NOMO-1 treated with dmso at 0.1 percent for 144 hours (cell line): ENCODE measurements around the gene GOPC.

Experiments used
- DNase-seq: peaks from one replicate; lab custom pipeline; 2025; ENCODE audit not compliant: unreplicated experiment; lab: John Stamatoyannopoulos, UW

GOPC gene

DNA sequence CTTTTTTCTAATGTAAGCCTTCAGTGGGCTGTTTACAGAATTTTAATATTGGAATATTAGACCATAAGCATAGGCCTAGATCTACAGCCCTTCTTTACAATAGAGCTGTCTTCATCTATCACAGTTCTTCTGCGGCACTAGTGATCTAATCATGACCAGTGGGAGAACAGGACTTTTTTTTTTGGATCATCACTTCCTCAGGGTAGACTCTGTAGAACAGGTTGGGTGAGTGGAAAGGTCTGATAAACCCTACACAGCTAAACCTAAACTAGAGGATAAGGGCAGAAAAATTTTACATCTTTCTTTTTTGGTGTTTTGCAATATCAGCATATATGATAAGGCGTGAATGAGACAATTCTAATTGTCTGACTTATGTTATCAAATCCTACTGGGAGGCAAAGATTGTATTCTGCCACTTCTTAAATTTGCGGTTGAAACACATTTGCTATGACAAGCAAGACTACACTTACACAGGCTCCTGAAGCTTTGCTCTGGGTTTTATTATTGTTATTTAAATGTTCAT, 52.2 kb downstream of the GOPC start:
- DNase-seq: no peak

DNA sequence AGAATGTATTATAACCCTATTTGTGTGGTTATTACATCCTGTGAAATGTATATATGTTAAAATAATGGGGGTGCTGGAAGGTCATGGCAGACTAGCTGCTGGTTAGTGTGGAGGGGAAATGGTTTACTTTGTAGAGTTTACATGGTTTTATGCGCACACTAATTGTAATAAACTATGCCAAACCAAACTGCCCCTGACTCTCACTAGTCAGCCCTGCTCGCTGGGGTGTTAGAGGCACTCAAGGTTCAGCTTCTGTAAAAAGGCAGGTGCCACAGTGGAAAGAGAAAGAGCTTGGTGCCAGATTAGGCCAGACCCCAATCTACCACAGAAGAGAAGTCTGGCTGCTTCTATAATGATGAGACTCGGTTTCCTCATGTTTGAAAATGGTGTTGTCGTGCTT, 52.7 kb downstream of the GOPC start:
- DNase-seq: no peak

DNA sequence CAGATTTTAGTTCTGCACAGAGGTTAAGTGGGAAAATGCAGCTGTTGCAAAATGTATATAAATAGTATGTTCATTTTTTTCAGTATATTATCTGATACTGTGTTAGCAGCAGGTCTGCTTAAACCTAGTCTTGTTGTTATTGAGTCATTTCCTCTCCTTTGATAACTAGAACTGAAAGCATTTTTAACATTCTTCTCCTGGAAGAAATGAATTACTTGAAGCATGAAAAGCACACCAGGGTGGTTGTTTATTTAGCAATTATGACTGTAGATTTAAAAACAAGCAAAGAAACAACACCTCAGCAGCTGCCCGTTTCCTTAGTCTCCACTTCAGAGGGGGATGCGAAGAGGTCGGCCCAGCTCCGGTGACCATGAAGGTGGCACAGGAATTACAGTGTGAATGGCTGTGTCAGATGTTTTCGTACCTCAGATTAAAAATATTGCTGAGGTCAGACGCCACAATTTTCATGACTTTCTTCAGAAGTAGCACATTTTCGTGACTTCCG, 53.5 kb downstream of the GOPC start:
- no peak for DNase-seq

DNA sequence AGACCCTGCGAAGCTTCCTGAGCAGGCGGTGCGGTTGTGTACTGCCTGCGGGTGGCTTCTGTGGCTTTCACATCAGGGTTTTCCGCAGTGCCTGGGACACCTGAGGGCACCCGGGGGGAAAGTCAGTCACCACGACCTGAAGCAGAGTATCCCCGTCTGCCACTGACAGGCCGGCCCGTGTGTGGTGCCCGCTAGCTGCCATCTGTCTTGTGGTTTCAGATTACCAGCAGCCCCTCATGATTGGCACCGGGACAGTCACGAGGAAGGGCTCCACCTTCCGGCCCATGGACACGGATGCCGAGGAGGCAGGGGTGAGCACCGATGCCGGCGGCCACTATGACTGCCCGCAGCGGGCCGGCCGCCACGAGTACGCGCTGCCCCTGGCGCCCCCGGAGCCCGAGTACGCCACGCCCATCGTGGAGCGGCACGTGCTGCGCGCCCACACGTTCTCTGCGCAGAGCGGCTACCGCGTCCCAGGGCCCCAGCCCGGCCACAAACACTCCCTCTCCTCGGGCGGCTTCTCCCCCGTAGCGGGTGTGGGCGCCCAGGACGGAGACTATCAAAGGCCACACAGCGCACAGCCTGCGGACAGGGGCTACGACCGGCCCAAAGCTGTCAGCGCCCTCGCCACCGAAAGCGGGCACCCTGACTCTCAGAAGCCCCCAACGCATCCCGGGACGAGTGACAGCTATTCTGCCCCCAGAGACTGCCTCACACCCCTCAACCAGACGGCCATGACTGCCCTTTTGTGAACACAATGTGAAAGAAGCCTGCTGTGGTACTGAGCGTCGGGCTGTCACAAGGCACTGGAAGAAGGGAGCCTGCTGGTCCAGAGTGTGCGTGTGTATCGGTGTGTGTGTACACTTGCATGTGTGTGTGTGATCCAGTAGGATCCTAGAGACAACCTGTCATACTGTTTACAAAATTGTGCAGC, 54.4 kb downstream of the GOPC start:
- no peak for DNase-seq

DNA sequence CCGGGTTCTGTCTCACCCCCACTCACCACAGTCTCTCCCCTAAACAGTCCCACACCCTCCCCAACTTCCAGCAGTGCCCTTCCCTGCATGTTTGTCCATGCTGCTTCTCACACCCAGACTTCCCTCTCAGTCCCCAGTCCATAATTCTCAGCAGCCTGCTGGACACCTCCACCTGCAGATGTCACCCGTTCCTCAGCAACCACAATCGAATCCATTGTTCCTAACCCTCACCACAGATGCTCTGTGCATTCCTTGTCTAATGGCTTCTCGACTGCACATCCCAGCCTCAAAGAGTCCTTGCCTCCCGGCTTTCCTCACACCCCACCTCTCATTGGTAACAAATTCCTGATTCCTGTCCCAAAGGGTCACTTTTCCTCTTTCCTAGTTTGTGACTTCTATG, 55.6 kb downstream of the GOPC start:
- DNase-seq: no peak

DNA sequence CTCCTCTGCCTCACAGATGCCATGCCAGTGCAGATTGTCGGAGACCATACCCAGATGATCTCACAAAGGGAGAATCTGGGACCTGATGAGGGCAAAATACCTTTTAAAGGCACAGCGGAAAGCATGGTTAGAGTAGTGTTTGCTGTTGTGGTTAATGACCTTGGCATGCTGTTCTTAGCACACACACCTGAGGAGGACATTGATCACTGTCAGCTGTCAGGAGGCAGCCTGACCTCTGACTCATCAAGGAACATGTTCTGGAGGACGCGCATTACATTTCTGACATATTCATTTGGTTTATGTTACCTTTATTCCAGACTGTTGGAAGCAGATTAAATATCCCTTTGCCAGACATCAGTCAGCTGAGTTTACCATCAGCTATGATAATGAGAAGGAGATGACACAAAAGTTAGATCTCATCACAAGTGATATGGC, 57.1 kb downstream of the GOPC start:
- no peak for DNase-seq

DNA sequence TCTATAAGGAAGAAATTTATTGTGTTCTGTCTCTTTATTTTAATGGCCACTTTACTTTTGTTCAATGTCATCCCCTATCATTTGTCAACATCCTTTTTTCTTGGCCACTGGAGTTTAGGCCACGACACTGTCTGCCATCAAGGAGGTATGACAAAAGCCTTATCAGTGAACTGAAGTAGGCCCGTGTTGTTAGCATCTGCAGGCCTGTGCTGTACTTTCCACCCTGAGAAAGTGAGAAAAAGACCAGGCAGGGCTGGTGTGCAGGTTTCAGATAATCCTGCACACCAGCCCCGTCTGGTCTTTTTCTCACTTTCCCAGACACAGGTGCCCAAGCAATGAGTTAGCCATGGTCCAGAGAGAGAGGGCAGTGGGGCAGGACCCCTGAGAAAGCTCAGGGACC, 57.6 kb downstream of the GOPC start:
- no peak for DNase-seq

DNA sequence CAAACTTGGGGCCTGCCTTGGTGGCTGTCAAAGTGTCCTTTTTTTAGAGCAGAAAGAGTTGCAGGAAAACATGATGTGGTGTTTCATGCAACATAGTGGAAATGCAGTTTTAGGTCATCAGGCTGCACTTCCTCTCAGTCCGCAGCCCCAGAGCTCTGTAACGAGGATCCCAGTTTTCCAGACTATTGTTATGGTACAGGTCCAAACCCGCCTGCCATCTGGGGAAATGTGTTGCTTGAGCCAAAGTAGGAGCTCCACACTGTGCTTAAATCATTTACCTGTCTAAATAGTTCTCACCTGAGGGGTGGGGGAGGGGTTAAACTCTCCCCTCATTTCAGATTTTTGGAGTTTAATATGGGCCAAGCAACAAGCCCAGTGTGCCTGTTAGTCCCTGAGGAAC, 59.8 kb downstream of the GOPC start:
- no peak for DNase-seq

DNA sequence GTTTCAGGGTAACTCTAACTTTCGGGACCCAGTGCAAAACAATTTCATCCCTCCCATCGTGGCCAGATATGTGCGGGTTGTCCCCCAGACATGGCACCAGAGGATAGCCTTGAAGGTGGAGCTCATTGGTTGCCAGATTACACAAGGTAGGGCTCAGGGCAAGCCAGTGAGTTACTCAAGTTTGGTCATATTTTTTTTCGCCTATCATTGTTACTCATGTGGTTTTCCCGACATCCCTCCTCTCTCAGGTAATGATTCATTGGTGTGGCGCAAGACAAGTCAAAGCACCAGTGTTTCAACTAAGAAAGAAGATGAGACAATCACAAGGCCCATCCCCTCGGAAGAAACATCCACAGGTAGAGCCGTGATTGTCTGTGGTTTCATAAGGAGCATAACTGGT, 61.6 kb downstream of the GOPC start:
- DNase-seq: no peak

DNA sequence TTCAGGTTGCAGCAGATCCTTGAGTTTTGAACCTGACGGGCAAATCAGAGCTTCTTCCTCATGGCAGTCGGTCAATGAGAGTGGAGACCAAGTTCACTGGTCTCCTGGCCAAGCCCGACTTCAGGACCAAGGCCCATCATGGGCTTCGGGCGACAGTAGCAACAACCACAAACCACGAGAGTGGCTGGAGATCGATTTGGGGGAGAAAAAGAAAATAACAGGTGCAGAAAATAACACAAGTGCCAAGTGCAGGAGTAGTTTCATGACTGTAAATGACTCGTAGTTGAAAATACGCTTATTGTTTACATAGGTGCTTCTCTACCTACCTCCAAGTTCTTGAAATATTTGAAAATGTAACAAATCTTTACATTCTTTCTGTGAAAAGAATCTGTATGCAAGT, 63.7 kb downstream of the GOPC start:
- DNase-seq: no peak

DNA sequence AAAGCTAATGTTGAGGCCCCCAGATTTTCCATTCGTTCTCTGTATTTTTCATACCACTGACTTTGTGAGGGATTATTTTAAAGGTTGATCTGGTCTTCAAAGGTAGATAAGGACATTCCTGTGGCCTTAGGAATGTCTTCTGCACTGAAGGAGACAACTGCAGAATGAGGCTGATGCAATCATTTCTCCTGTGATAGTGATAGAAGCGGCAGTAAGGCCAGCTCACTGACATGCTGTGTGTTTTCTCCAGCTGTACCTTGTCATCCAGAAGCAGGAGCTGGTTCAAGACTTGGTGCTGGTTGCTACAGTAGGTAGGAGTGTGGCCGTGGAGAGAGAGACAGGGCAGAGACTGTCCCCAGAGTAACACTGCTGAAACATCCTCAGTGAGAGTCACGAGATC, 66.0 kb downstream of the GOPC start:
- DNase-seq: no peak

DNA sequence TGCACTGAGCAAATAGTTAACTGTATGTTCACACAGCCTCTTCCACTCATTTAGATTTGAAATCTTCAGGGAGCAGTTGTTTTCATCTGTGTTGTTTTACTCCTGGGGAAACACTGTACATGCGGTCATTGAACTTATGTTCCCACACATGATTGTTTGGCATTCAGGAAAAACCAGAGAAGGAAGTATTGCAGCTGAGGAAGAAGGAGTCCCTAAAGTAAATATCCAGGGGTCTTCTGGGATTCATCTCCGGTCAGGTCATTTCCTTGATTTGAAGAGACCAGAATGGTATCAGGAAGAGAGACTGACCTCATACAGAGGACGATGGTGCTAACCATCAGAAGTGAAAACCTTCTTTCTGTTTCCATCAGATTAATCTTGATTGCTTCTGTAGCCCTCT, 67.3 kb downstream of the GOPC start:
- no peak for DNase-seq

DNA sequence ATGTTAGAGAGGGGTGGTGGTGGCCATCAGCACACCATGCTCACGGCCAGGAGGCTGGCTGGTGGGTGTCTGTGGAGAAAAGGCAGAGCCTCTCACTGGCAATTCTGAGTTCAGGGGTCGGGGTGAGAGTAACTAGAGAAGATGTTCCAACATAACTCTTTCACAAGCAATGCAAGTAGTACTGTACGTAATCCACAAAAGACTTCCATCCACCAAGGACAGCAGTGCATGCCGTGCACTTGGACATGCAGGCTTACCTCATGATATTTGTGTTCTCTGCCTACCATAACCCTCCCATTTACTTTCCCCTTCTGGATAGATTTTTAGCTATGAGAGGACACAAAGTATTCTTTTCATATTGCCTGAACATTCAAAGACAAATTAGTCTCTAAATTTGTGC, 68.5 kb downstream of the GOPC start:
- no peak for DNase-seq

DNA sequence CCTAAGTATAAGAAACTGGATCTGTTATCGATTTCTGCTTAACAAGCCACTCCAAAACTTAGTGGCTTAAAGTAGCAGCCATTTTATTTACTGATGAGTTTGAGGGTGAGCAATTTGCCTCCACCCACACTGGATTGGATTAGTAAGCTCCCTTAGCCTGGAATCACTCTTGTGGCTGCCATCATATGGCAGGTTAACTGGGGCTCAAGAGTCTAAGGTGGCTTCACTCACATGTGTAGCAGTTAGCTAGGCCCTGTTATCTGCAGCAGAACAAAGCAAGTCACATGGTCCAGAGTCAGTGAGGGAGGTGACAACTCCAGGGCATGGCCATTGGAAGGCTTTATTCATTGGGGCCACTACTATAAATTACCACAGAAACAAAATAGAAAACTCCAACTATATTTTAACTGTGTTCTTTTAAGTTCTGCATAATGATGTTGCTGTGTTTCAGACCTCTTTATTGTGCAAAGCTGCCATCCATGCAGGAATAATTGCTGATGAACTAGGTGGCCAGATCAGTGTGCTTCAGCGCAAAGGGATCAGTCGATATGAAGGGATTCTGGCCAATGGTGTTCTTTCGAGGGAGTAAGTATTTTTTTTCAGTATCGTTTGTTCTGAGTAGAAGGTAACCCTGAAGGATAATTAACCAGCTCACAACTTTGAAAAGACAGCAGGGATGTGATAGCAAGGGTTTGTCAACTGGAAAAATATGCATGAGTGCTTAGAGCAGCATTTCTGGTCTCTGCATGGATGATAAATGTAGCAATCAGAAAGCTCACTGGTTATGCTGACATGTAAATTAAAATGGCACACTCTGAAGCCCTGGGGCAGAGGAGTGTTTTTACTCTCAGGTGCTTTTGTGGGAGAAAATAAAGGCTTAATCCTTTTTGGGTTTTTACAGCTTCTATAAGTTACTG, 70.2 kb downstream of the GOPC start:
- DNase-seq: no peak

DNA sequence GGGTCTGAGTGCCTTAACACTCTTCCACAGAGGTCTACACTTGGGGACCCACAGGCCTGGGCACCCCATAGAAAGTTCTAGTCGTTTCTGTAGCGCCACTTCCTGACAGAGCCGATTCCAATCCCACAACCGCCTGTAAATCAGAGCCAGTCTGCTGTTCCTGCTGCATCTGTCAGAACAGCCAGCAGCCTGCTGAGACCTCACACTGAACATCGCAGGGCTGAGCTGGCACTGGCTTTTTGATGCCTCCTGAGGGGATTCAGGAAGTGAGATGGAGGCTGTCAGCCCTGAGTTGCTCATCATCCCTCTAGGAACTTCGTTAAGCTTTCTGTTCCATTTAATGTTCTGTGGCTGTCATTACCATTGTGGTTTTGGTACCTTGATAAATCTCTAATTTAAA, 71.0 kb downstream of the GOPC start:
- no peak for DNase-seq

DNA sequence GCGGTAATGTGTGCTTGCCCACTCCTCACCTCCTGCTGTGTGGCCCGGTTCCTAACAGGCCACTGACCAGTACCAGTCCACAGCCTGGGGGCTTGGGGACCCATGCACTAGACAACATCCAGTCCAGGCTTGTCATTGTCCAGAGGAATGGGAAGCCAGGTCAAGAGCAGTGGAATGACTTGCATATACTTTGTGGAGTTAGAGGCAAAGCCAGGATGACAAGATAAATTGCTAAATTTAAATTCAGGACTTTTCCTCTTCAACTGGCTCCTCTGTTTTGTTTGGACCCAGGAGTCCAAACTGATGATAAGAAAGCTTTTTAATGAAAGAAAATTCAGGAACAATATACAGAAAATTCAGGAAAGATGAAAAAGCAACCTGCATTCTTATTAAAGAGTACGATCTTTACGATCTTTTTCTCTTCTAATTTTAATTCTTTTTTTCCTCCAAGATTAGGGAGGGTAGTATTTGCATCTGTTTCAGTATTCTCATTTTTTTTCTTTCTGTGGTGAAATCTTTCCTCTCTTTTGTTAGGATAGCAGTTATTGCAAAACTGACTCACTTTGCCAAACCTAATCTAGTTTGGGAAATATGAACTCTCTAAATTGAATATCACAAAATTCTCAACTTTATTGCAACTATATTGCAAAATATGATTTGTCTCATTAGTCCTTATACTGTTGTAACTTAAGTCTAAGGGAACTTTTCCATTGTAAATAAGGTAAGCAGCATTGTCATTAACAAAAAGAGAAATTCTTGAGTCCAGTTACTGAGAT, 71.7 kb downstream of the GOPC start:
- DNase-seq: no peak

DNA sequence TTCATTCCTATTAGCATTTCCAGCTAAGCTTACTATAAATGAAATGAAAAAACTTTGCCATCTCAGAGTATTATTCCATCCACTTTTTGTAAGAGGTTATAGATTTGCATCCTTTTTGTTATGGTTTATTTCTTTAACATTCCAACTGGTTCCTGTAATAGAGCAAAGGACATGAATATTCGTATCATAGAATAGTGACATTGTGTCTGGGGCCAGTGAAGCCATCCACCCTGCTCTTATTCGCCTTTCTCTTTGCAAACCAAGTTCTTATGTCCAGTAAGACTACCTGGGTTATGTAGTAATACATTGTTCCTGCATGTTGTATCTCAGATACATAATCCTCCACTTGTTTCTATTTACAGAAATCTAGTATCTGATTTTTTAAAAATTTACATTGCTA, 76.7 kb downstream of the GOPC start:
- no peak for DNase-seq

DNA sequence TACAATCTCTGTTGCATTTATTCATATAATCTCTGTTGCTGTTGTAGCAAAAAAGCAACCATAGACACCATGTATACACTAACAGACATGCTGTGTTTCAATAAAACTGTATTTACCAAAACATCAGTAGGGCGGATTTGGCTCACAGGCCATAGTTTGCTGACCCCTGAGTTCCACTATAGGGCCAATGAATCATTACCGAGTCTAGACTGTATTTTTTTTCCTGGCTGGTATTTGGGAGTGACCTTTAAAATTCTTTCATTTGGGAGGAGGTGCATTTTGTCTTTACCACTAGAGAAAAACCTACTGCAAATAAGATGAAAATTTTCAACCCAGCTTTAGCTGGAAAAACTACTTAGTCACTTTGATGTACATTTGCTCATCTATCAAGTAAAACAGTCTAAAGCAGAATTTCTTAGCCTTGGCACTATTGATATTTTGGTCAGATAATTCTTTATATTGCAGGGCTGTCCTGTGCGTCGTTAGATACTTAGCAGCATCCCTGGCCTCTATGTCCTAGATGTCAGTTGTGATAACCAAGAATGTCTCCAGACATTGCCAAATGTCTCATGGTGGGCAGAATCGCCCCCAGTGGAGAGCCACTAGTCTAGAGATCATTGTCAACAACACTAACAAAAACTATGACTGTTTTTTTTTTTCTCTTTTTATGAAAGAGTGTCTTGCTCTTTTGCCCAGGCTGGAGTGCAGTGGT, 80.4 kb downstream of the GOPC start:
- no peak for DNase-seq

DNA sequence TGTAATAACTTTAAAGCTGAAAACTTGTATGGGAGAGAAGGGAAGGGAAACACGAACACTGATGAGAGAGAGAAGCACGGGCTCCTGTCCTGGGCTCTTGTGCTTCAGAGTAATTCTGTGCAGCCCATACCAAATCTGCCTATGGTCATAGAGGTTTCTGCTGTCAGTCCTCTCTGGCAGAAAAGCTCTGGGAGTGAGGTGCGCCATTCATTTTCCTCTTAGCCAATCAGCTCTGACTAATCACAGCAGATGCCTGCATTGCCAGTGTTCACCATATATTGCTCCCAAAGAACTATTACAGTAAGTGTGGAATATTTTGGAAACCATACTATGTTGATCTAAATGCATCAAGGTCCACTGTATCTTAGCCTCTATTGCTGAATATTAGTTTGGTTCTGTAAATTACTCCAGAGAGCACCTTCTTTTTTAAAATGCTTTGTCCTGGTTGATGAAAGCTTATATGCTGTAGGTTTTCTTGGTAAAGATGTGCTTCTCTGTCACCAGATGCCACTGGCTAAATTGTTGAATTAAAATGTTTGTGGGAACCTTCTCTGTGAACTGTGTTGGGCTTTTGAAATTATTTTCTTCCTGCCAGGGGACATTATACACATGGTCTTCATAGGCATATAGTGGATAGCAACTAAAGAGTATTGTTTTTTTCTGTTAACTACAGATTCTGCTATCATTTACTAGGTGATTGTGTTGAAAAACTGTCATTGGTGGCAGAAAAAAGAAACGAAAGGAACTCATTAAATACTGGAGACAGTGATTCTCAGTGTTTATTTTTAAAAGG, 81.5 kb downstream of the GOPC start:
- no peak for DNase-seq
